ENCODE measurements around the gene AMIGO2.

AMIGO2 gene

GRCh38 chr12:47032644-47033043, 47.1 kb downstream of the AMIGO2 start:
- DNase-seq: peak; percentile 69

GRCh38 chr12:47029903-47030302, 49.9 kb downstream of the AMIGO2 start:
- DNase-seq: no peak

GRCh38 chr12:47028981-47029708, 50.6 kb downstream of the AMIGO2 start:
- no peak for DNase-seq

- no peak for DNase-seq
These were observed 51.6 kb downstream of the AMIGO2 start for GRCh38 chr12:47028186-47028585.
